ENCODE data around the gene ANKH. TPM values are rescaled to one million over a fixed set of nuclear protein-coding genes. Genes with fewer than 3 reads are reported as not detected.

ANKH gene
- total RNA-seq, 1 experiment from 2014 or later, result 5.2 TPM

DNA sequence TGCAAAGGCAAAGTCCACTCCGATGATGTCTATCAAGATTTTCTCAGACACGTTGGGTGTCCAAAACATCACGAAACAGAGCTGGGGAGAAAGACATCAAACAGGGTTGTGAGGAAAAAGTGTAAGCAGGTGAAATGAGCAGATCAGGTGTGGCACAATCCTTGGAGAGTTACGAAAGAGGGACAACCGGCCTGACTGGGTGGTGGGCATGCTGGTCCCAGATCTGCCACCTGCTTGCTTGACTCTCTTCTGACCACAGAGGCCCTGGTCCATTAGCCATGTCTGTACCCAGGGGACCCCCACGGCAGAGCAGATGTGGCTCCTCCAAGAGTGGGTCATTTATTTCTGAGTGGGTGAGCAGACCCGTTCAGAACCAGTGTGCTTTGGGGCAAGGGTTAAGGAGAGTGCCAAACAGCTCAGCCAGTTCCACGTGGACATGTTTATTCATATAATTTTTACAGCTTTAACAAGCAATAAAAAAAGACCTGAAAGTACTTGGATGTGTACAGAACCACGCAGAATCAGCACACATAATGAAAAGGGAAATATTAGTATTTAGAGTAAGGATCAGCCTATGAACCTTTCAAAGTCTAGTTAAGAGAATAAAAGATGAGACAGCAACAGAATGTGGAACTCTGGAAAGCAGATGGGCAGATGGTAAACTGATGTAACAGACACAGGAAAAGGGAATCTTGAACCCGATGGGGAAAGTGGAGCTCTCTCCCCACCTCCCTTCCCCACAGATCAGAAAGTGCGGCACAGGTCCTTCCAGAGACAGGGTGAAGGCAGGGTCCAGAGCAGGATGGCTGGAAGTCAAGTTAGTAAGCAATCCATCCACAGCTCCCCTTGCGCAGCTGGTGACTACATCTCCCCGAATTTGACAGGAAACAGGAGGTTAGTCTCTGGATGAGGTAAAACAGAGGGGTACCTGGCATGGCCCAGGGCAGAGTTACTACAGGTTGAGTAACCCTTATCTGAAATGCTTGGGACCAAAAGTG, 154.5 kb downstream of the ANKH start:
- Histone ChIP-seq H3K36me3 (no peaks in the 10 kb centered on the region), H3K4me3 (no peak overlapping the region), H3K9me3 (replicated peaks) (no peaks in the 10 kb centered on the region), H3K27me3 (no peaks in the 10 kb centered on the region), H3K4me1 (peaks cover 3% of the 10 kb centered on the region; the same call in 1 of the 2 replicates), H3K27ac (no peak overlapping the region)
- no peak for DNase-seq

GRCh38 chr5:14715481-14715880, 156.1 kb downstream of the ANKH start:
- Histone ChIP-seq H3K36me3 (no peaks in the 10 kb centered on the region), H3K4me3 (no peak overlapping the region), H3K27ac (no peak overlapping the region), H3K27me3 (no peaks in the 10 kb centered on the region), H3K4me1 (peaks cover 3% of the 10 kb centered on the region; the same call in 1 of the 2 replicates), H3K9me3 (replicated peaks) (no peaks in the 10 kb centered on the region)
- no peak for DNase-seq

- H3K27me3 ChIP-seq, result no peaks in the 10 kb centered on the region
- no peaks in the 10 kb centered on the region; the same call in 1 of the 2 replicates for H3K36me3 ChIP-seq
- peak overlapping the region; percentile 19; the same call in 1 of the 2 replicates for H3K27ac ChIP-seq
- H3K4me3 ChIP-seq, result no peak overlapping the region
- DNase-seq, result peak; percentile 63 to 75
- H3K4me1 ChIP-seq, result peaks cover 3% of the 10 kb centered on the region; the same call in 1 of the 2 replicates
- H3K9me3 ChIP-seq (replicated peaks), result no peaks in the 10 kb centered on the region
These were observed 156.9 kb downstream of the ANKH start for GRCh38 chr5:14714706-14715105.

GRCh38 chr5:14713476-14714390, 157.8 kb downstream of the ANKH start:
- no peaks in the 10 kb centered on the region; the same call in 1 of the 2 replicates for H3K36me3 ChIP-seq

DNA sequence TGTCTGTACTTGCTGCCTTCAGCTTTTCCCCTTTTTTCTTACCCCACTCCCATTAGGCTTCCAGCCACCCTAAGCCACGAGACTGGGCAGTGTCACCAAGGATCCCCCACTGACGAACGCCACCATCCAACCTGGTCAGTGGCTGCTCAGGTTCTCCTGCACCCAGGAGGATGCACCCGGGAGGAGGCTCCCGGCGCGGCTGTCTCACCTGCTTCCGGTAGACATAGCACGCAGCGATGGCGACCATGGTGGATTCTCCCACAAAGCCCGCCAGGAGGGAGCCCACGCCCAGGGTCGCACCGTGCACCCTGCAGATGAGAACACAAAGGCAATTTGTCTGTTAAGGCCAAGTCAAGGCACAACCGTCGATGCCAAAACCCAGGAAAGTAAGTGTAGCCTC, 158.9 kb downstream of the ANKH start:
- H3K4me3 ChIP-seq, result no peak overlapping the region
- no peaks in the 10 kb centered on the region for H3K27me3 ChIP-seq
- no peaks in the 10 kb centered on the region; the same call in 1 of the 2 replicates for H3K36me3 ChIP-seq
- H3K9me3 ChIP-seq (replicated peaks), result no peaks in the 10 kb centered on the region
- peaks cover 3% of the 10 kb centered on the region; the same call in 1 of the 2 replicates for H3K4me1 ChIP-seq
- no peak for DNase-seq
- H3K27ac ChIP-seq, result no peak overlapping the region

More at GRCh38 chr5:14713476-14714390, 157.8 kb downstream of the ANKH start:
- Histone ChIP-seq H3K4me3 (no peak overlapping the region), H3K4me1 (peaks cover 3% of the 10 kb centered on the region; the same call in 1 of the 2 replicates), H3K27ac (peak overlapping the region; percentile 19; the same call in 1 of the 2 replicates), H3K27me3 (no peaks in the 10 kb centered on the region), H3K9me3 (replicated peaks) (no peaks in the 10 kb centered on the region)
- DNase-seq, result no peak

DNA sequence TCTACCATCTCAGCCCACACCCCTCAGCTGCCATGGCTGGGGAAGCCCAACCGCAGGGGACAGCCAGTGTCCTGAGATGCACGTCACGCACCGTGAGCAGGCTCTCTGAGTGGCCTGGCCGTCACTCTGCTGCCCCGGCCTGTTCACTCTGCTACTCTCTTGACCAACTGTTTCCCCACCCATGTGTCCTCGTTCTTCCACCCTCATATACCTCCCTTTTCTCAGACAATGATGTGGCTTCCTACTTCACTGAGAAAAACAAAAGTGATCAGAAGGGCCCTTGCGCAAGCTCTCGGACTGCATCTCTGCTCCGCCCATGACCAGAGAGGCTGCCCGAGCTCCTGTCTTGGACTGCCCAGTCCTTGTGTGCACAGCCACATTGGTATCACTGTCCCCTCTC, 159.4 kb downstream of the ANKH start:
- Histone ChIP-seq H3K27me3 (no peaks in the 10 kb centered on the region), H3K27ac (no peak overlapping the region), H3K9me3 (replicated peaks) (no peaks in the 10 kb centered on the region), H3K36me3 (no peaks in the 10 kb centered on the region; the same call in 1 of the 2 replicates), H3K4me1 (peaks cover 3% of the 10 kb centered on the region; the same call in 1 of the 2 replicates), H3K4me3 (no peak overlapping the region)
- no peak for DNase-seq

- no peaks in the 10 kb centered on the region; the same call in 1 of the 2 replicates for H3K36me3 ChIP-seq
- no peak overlapping the region for H3K4me3 ChIP-seq
- no peak overlapping the region for H3K27ac ChIP-seq
- peaks cover 3% of the 10 kb centered on the region; the same call in 1 of the 2 replicates for H3K4me1 ChIP-seq
- no peaks in the 10 kb centered on the region for H3K9me3 ChIP-seq (replicated peaks)
- no peaks in the 10 kb centered on the region for H3K27me3 ChIP-seq
- no peak for DNase-seq
These were observed 161.1 kb downstream of the ANKH start for GRCh38 chr5:14710313-14710994.

DNA sequence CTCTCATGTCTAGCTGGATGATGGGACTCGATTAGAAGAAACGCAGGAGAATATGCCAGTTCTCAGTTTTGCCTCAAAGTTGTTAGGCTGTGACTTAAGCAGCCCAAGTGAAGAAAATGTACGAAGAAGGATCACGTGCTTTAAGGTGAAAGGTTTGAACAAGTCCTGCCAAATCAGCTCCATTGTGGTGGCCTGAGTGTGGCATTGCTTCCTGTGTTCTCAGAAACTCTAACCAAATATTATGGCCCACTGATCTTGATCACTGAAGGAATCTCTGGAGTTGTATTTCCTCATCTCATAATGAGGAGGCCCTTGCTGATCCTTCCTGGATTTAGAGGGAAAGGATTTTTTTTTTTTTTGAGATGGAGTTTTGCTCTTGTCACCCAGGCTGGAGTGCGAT, 163.0 kb downstream of the ANKH start:
- no peak overlapping the region for H3K4me3 ChIP-seq

DNA sequence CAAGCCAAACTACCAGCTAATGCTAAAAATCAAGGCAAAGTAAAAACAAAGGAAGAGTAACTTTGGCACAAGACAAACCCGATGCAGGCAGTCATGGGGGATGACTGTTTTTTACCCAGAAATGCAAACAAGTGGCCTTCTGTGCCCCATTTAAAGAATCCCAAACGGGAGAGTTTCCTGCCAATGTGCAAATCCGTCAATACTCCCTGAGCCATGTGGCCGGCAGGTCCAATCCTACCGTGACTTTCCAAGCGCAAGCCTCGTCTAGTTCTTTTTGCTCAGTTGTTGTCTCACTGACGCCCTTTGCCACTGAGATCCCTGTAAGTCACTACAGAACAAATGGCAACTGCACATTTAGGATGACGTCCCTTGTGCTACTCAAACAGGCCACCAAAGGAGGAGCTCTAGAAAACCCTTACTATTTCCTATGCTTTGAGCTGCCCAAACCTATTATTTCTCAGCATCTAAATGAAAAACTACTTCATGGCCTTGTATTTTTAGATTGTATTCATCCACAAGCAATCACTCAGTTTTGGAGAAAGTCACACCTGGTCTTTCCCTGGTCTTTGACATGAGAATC, 163.7 kb downstream of the ANKH start:
- Histone ChIP-seq H3K27ac (no peak overlapping the region), H3K36me3 (no peaks in the 10 kb centered on the region; the same call in 1 of the 2 replicates)

More for the DNA sequence above, 163.0 kb downstream of the ANKH start:
- no peak for DNase-seq
- H3K36me3 ChIP-seq, result no peaks in the 10 kb centered on the region; the same call in 1 of the 2 replicates
- no peak overlapping the region for H3K27ac ChIP-seq
- no peaks in the 10 kb centered on the region for H3K27me3 ChIP-seq
- no peaks in the 10 kb centered on the region for H3K4me1 ChIP-seq
- no peaks in the 10 kb centered on the region for H3K9me3 ChIP-seq (replicated peaks)

GRCh38 chr5:14706615-14707021, 165.0 kb downstream of the ANKH start:
- no peak overlapping the region for H3K27ac ChIP-seq
- H3K36me3 ChIP-seq, result no peaks in the 10 kb centered on the region; the same call in 1 of the 2 replicates
- no peak overlapping the region for H3K4me3 ChIP-seq
- no peaks in the 10 kb centered on the region for H3K9me3 ChIP-seq (replicated peaks)
- no peaks in the 10 kb centered on the region for H3K27me3 ChIP-seq
- DNase-seq, result no peak
- no peaks in the 10 kb centered on the region for H3K4me1 ChIP-seq

More for the DNA sequence above, 163.7 kb downstream of the ANKH start:
- Histone ChIP-seq H3K4me1 (no peaks in the 10 kb centered on the region), H3K27me3 (no peaks in the 10 kb centered on the region), H3K9me3 (replicated peaks) (no peaks in the 10 kb centered on the region), H3K4me3 (no peak overlapping the region)
- DNase-seq, result no peak

- H3K27me3 ChIP-seq, result no peaks in the 10 kb centered on the region
- no peaks in the 10 kb centered on the region for H3K9me3 ChIP-seq (replicated peaks)
- H3K4me3 ChIP-seq, result no peak overlapping the region
- no peaks in the 10 kb centered on the region; the same call in 1 of the 2 replicates for H3K36me3 ChIP-seq
- DNase-seq, result no peak
- H3K4me1 ChIP-seq, result no peaks in the 10 kb centered on the region
- H3K27ac ChIP-seq, result no peak overlapping the region
These were observed 166.0 kb downstream of the ANKH start for GRCh38 chr5:14705556-14705955.

DNA sequence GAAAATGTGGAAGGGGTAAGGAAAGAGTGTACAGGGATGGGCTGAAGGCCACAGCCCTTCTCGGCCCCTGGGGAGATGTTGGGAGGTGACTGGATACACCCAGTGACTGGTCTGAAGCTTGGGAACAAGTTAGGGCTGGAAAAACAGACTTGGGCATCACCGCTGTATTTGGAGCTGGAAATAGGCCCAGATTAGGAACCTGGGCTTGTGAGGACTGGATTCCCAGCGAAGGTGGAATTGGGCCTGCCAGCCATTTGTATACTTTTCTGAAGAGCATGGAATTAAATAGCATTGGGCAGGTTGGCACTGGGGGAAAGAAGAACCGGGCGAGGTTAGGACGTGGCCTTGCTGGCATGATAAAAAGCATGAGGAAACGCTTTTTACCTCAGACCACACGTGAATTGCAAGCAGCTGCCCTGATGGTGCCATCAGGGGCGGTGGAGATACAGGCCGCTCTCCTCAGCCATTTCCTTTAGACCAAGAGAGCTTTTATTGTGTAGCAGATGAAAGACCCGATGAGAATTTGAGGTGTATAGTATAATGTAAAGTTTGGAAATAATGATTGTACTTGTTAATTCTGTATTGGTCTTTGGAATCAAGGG, 169.2 kb downstream of the ANKH start:
- Histone ChIP-seq H3K27me3 (no peaks in the 10 kb centered on the region), H3K36me3 (0 out of 2 replicates have a peak, but pooled peaks cover 2% of the 10 kb centered on the region), H3K4me1 (no peaks in the 10 kb centered on the region), H3K27ac (no peak overlapping the region), H3K9me3 (replicated peaks) (no peaks in the 10 kb centered on the region), H3K4me3 (no peak overlapping the region)
- DNase-seq, result no peak

- no peak overlapping the region for H3K27ac ChIP-seq
These were observed 170.0 kb downstream of the ANKH start for GRCh38 chr5:14701556-14701955.

More at GRCh38 chr5:14701556-14701955, 170.0 kb downstream of the ANKH start:
- Histone ChIP-seq H3K4me3 (no peak overlapping the region), H3K4me1 (no peaks in the 10 kb centered on the region), H3K9me3 (replicated peaks) (no peaks in the 10 kb centered on the region), H3K36me3 (peaks cover 2% of the 10 kb centered on the region; the same call in 1 of the 2 replicates), H3K27me3 (no peaks in the 10 kb centered on the region)
- DNase-seq, result no peak

Data from SJCRH30 (cell line).